Measurements from ENCODE around the gene DCAF8L1. TPM values are rescaled to one million over a fixed set of nuclear protein-coding genes. Genes with fewer than 3 reads are reported as not detected.
A peak's percentile ranks its signal among the peaks of the same experiment; 100 is the strongest.

Gene DCAF8L1
- total and polyA plus RNA-seq, 2 of the 4 experiments (the other 2 are of a cell fraction) = not detected

GRCh38 chrX:27933361-27933760, 47.9 kb downstream of the DCAF8L1 start:
- Histone ChIP-seq H4K5ac (ENCODE audit: low read depth, low read length) (no peak overlapping the region), H3K9me1 (ENCODE audit: insufficient read depth, low read length) (no peaks in the 10 kb centered on the region), H3K56ac (ENCODE audit: extremely low read depth, insufficient read depth, low read length) (no peak overlapping the region), H3K79me1 (ENCODE audit: low read depth in 1 of 2, low read length in 2 of 2) (no peaks in the 10 kb centered on the region), H4K91ac (ENCODE audit: insufficient read depth, low read depth, low read length) (no peak overlapping the region), H2BK20ac (ENCODE audit: low read depth, low read length) (no peak overlapping the region), H3K14ac (replicated peaks; ENCODE audit: low read depth, low read length) (no peak overlapping the region), H3K9me3 (ENCODE audit: control insufficient read depth, insufficient read depth, low read length) (no peaks in the 10 kb centered on the region), H2BK120ac (ENCODE audit: low read depth, low read length) (no peak overlapping the region), H2AFZ (replicated peaks; ENCODE audit: low read length, poor library complexity) (no peak overlapping the region), H3K4me3 (ENCODE audit: insufficient read depth, low read depth, low read length) (no peak overlapping the region), H2BK15ac (ENCODE audit: low read depth, low read length) (no peak overlapping the region), H3K4me2 (ENCODE audit: low read depth, low read length) (no peak overlapping the region), H3K4me1 (ENCODE audit: control insufficient read depth, insufficient read depth, low read length) (no peaks in the 10 kb centered on the region), H2AK9ac (replicated peaks; ENCODE audit: low read depth, low read length, poor library complexity) (no peak overlapping the region), H3K4ac (ENCODE audit: low read depth, low read length) (no peak overlapping the region), H4K20me1 (ENCODE audit: insufficient read depth, low read length) (no peaks in the 10 kb centered on the region), H3K27me3 (ENCODE audit: control insufficient read depth, insufficient read depth, low read length) (no peaks in the 10 kb centered on the region), H3K23ac (ENCODE audit: low read depth, low read length) (no peak overlapping the region), H3K9ac (ENCODE audit: low read depth, low read length) (no peak overlapping the region), H3K27ac (ENCODE audit: insufficient read depth, low read length) (no peak overlapping the region), H4K8ac (ENCODE audit: low read depth in 2 of 2, low read length in 2 of 2) (no peak overlapping the region), H3K18ac (ENCODE audit: low read depth, low read length) (no peak overlapping the region), H2AK5ac (ENCODE audit: low read depth, low read length) (no peak overlapping the region), H3K36me3 (ENCODE audit: control insufficient read depth, insufficient read depth, low read length) (no peaks in the 10 kb centered on the region), H2BK5ac (ENCODE audit: low read depth, low read length, poor library complexity, severe bottlenecking) (no peak overlapping the region)
- in situ Hi-C loops (cut with MboI; ENCODE audit: low sequenced_read_pairs) = no loop called here
- no TSS peak for BruUV-seq (replicated peaks)
- ATAC-seq (ENCODE audit: low read depth) = no peak
- ChIA-PET CTCF (no interaction called here), POLR2A (ENCODE audit: unreplicated experiment) (no interaction called here)
- no peak for TF ChIP-seq USF2 (IDR thresholded peaks at IDR 0.05; ENCODE audit: low read depth, low read length)
- TF ChIP-seq MAFK (IDR thresholded peaks at IDR 0.05; ENCODE audit: low read depth, low read length) = 0 out of 2 replicates have a peak, but pooled peaks have one; percentile 20
- WGBS, 2 experiments (ENCODE audit: extremely low coverage in 2 of 2, insufficient read length in 1 of 2) = no CpG with 5 or more reads among the region's 4 CpGs
- no peak for DNase-seq
- intact Hi-C loops (cut with micrococcal nuclease) = no loop called here
- dilution Hi-C loops (cut with HindIII; ENCODE audit: low sequenced_read_pairs, unreplicated experiment) = no loop called here

Other genes starting within 250 kb of the DCAF8L1 start
- gene MAGEB10, start 173.5 kb downstream of the DCAF8L1 start, total RNA-seq (2012; rRNA removed) = not detected in 2 replicates
- not detected in 2 replicates for gene MAGEB10, start 173.5 kb downstream of the DCAF8L1 start, polyA plus RNA-seq (2012; rRNA removed)